HepG2 (cell line): ENCODE measurements around the gene CDKN1A. TPM values are rescaled to one million over a fixed set of nuclear protein-coding genes. Genes with fewer than 3 reads are reported as not detected.

ENCODE experiments used
- ASH2L ChIP-seq: fragments of 300-600, 200-600 bp; sonication (generic); IDR thresholded peaks from 2 replicates; pipeline ENCODE4 v1.7.0; 2017; ENCODE audit warnings: low read depth, mild to moderate bottlenecking, moderate library complexity, mixed read lengths, low read length; ENCODE audit not compliant: insufficient read length
- BRF2 ChIP-seq: sonication (generic); formaldehyde crosslinking; IDR thresholded peaks from 2 replicates; pipeline ENCODE4 v1.8.1; 2022; ENCODE audit warnings: mild to moderate bottlenecking, missing genetic modification reagents
- CEBPG ChIP-seq: IDR thresholded peaks from 2 replicates; pipeline ENCODE4 v1.6.1; 2016
- ETS1 ChIP-seq: sonication (generic); formaldehyde crosslinking; IDR thresholded peaks from 2 replicates; pipeline ENCODE4 v1.4.0; 2020; ENCODE audit warnings: missing genetic modification reagents
- HNRNPL ChIP-seq: fragments of 200-400 bp; formaldehyde crosslinking; IDR thresholded peaks from 2 replicates; pipeline ENCODE4 v1.6.1; 2017; ENCODE audit warnings: mild to moderate bottlenecking, low read depth, low read length
- JUNB ChIP-seq: sonication (generic); formaldehyde crosslinking; IDR thresholded peaks from 2 replicates; pipeline ENCODE4 v1.8.0; 2022; ENCODE audit warnings: missing genetic modification reagents, mild to moderate bottlenecking, borderline replicate concordance
- KDM3A ChIP-seq: IDR thresholded peaks from 2 replicates; pipeline ENCODE4 v1.6.1; 2018; ENCODE audit warnings: low read depth, missing compliant biosample characterization
- RFX1 ChIP-seq: fragments of 450-650 bp; IDR thresholded peaks from 2 replicates; pipeline ENCODE4 v1.6.1; 2017
- RFX3 ChIP-seq: IDR thresholded peaks from 2 replicates; pipeline ENCODE4 v1.6.1; 2016; ENCODE audit warnings: missing biosample characterization, missing genetic modification reagents
- SIN3B ChIP-seq: fragments of 150-350 bp; IDR thresholded peaks from 2 replicates; pipeline ENCODE4 v1.6.1; 2014; ENCODE audit warnings: low read length
- SMARCC2 ChIP-seq: fragments of 450-650 bp; IDR thresholded peaks from 2 replicates; pipeline ENCODE4 v1.6.1; 2017; ENCODE audit warnings: antibody characterized with exemption, mild to moderate bottlenecking
- SPEN ChIP-seq: sonication (generic); formaldehyde crosslinking; IDR thresholded peaks from 2 replicates; pipeline ENCODE4 v1.5.1; 2020; ENCODE audit warnings: low read depth, mild to moderate bottlenecking, missing genetic modification reagents
- TERF1 ChIP-seq: sonication (generic); formaldehyde crosslinking; IDR thresholded peaks from 2 replicates; pipeline ENCODE4 v1.8.0; 2022; ENCODE audit warnings: mild to moderate bottlenecking, missing genetic modification reagents, moderate library complexity
- U2AF1 ChIP-seq: fragments of 200-400 bp; formaldehyde crosslinking; optimal IDR thresholded peaks from 2 replicates; pipeline ENCODE3; 2017; ENCODE audit warnings: mild to moderate bottlenecking, low read depth, low read length
- YY1 ChIP-seq: IDR thresholded peaks from 2 replicates; pipeline ENCODE4 v1.6.1; 2011; ENCODE audit warnings: low read length, low read depth, moderate library complexity, mild to moderate bottlenecking; ENCODE audit not compliant: insufficient read depth, insufficient replicate concordance
- ZBTB1 ChIP-seq: sonication (generic); formaldehyde crosslinking; IDR thresholded peaks from 2 replicates; pipeline ENCODE4 v1.4.0; 2020; ENCODE audit warnings: missing genetic modification reagents, borderline replicate concordance
- ZBTB43 ChIP-seq: sonication (generic); formaldehyde crosslinking; conservative IDR thresholded peaks from 2 replicates; pipeline ENCODE4 v1.4.0; 2020; ENCODE audit warnings: missing genetic modification reagents
- ZFYVE20 ChIP-seq: sonication (generic); formaldehyde crosslinking; IDR thresholded peaks from 2 replicates; pipeline ENCODE4 v1.8.0; 2023; ENCODE audit warnings: low read depth, mild to moderate bottlenecking, moderate library complexity, missing genetic modification reagents, borderline replicate concordance
- ZNF18 ChIP-seq: sonication (generic); formaldehyde crosslinking; IDR thresholded peaks from 2 replicates; pipeline ENCODE4 v1.8.0; 2022; ENCODE audit warnings: mild to moderate bottlenecking, missing genetic modification reagents; ENCODE audit not compliant: insufficient replicate concordance
- ZNF224 ChIP-seq: sonication (generic); formaldehyde crosslinking; IDR thresholded peaks from 2 replicates; pipeline ENCODE4 v1.5.0; 2020; ENCODE audit warnings: mild to moderate bottlenecking, missing genetic modification reagents
- ZNF260 ChIP-seq: sonication (generic); formaldehyde crosslinking; IDR thresholded peaks from 2 replicates; pipeline ENCODE4 v1.4.0; 2020; ENCODE audit warnings: missing genetic modification reagents, low read depth, mild to moderate bottlenecking, borderline replicate concordance
- ZNF530 ChIP-seq: sonication (generic); formaldehyde crosslinking; IDR thresholded peaks from 2 replicates; pipeline ENCODE4 v1.5.0; 2020; ENCODE audit warnings: low read depth, mild to moderate bottlenecking, missing genetic modification reagents
- ZNF672 ChIP-seq: sonication (generic); formaldehyde crosslinking; IDR thresholded peaks from 2 replicates; pipeline ENCODE4 v1.8.1; 2022; ENCODE audit warnings: missing genetic modification reagents
- ZNF703 ChIP-seq: sonication (generic); formaldehyde crosslinking; IDR thresholded peaks from 2 replicates; pipeline ENCODE4 v1.5.1; 2020; ENCODE audit warnings: missing genetic modification reagents, mild to moderate bottlenecking, moderate library complexity, borderline replicate concordance
- polyA plus RNA-seq, 8 experiments: library from polyadenylated mRNA; depleted of rRNA in 3 of 8; stranded (reverse) in 7 of 8; unstranded in 1 of 8; fragments of >200 nt; fragmentation: Illumina TruSeq in 4 of 8; extraction: Trizol in 4 of 8; gene quantifications; 2 replicates each; pipeline versions ENCODE4 v1.2.1 to v1.2.3, GENCODE V29; 2011 to 2016; ENCODE audit warnings: low read depth in 4 of 8, missing spikeins in 1 of 8, mixed read lengths in 1 of 8; ENCODE audit not compliant: insufficient read depth in 1 of 8
- total RNA-seq, 5 experiments: library from RNA; depleted of rRNA; stranded (reverse); fragments of >200 nt; fragmentation: Illumina TruSeq; extraction: Trizol; gene quantifications; 2 replicates each; pipeline ENCODE4 v1.2.3, GENCODE V29; 2016; ENCODE audit warnings: low read depth in 1 of 5

Gene CDKN1A
- total and polyA plus RNA-seq, 2 of the 13 experiments (the other 11 are each of a cell fraction or from before 2014, with no cell fraction given): 60.7 to 92.1 TPM

GRCh38 chr6:36642913-36643817 is 35.3 kb upstream of the CDKN1A start (continued):
- TF ChIP-seq HNRNPL (no peak), YY1 (no peak), BRF2 (CRISPR knock-in tag) (no peak), RFX1 (no peak), ZNF224 (CRISPR knock-in tag) (no peak), ZBTB1 (CRISPR knock-in tag) (no peak), U2AF1 (no peak), CEBPG (CRISPR knock-in tag) (no peak), ZNF18 (no peak), ZNF672 (CRISPR knock-in tag) (no peak), ZNF260 (CRISPR knock-in tag) (no peak), SIN3B (no peak), SMARCC2 (no peak), ETS1 (CRISPR knock-in tag) (no peak), ZBTB43 (no peak), TERF1 (CRISPR knock-in tag) (no peak), RFX3 (CRISPR knock-in tag) (no peak; the same call in 1 of the 2 replicates), ASH2L (no peak), KDM3A (0 out of 2 replicates have a peak, but pooled peaks have one; percentile 46), ZNF530 (CRISPR knock-in tag) (no peak), JUNB (CRISPR knock-in tag) (no peak), SPEN (CRISPR knock-in tag) (peak; percentile 53; the same call in 1 of the 2 replicates), ZFYVE20 (CRISPR knock-in tag) (no peak), ZNF703 (CRISPR knock-in tag) (no peak)
